HepG2 (cell line): Measurements from ENCODE around the gene LMNA. TPM values are rescaled to one million over a fixed set of nuclear protein-coding genes. Genes with fewer than 3 reads are reported as not detected.

Source experiments
- BCL6 ChIP-seq: IDR thresholded peaks from 2 replicates; pipeline ENCODE4 v1.6.1; 2016; ENCODE audit warnings: missing genetic modification reagents, missing compliant biosample characterization
- CBFB ChIP-seq: sonication (generic); formaldehyde crosslinking; IDR thresholded peaks from 2 replicates; pipeline ENCODE4 v1.4.0; 2020; ENCODE audit warnings: missing genetic modification reagents
- CBX5 ChIP-seq: sonication (generic); formaldehyde crosslinking; IDR thresholded peaks from 2 replicates; pipeline ENCODE4 v1.4.0; 2020; ENCODE audit warnings: missing genetic modification reagents, borderline replicate concordance
- DNMT3B ChIP-seq: conservative IDR thresholded peaks from 2 replicates; pipeline ENCODE4 v1.6.1; 2016; ENCODE audit warnings: missing biosample characterization, control low read depth
- ISL2 ChIP-seq: sonication (generic); formaldehyde crosslinking; IDR thresholded peaks from 2 replicates; pipeline ENCODE4 v1.5.0; 2020; ENCODE audit warnings: missing genetic modification reagents
- MTF1 ChIP-seq: sonication (generic); formaldehyde crosslinking; IDR thresholded peaks from 2 replicates; pipeline ENCODE4 v1.5.0; 2020; ENCODE audit warnings: missing genetic modification reagents
- NR2C2 ChIP-seq: sonication (generic); formaldehyde crosslinking; IDR thresholded peaks from 2 replicates; pipeline ENCODE4 v1.4.0; 2020; ENCODE audit warnings: missing genetic modification reagents, mild to moderate bottlenecking, moderate library complexity, borderline replicate concordance
- PRMT3 ChIP-seq: sonication (generic); formaldehyde crosslinking; IDR thresholded peaks from 2 replicates; pipeline ENCODE4 v1.8.1; 2022; ENCODE audit warnings: low read depth, mild to moderate bottlenecking, moderate library complexity, missing genetic modification reagents, borderline replicate concordance
- TAF1 ChIP-seq: sonication (generic); formaldehyde crosslinking; IDR thresholded peaks from 2 replicates; pipeline ENCODE4 v1.4.0; 2020; ENCODE audit warnings: missing genetic modification reagents
- TAF15 ChIP-seq: fragments of 200-400 bp; formaldehyde crosslinking; IDR thresholded peaks from one replicate; pipeline ENCODE4 v1.6.1; 2018; ENCODE audit warnings: mild to moderate bottlenecking, low read depth, low read length; ENCODE audit not compliant: poor library complexity, severe bottlenecking
- TBX3 ChIP-seq: fragments of 450-650 bp; IDR thresholded peaks from 2 replicates; pipeline ENCODE4 v1.6.1; 2017; ENCODE audit warnings: antibody characterized with exemption, mild to moderate bottlenecking, inconsistent platforms, borderline replicate concordance
- YEATS2 ChIP-seq: sonication (generic); formaldehyde crosslinking; IDR thresholded peaks from 2 replicates; pipeline ENCODE4 v1.4.0; 2020; ENCODE audit warnings: missing genetic modification reagents, borderline replicate concordance
- ZIK1 ChIP-seq: sonication (generic); formaldehyde crosslinking; IDR thresholded peaks from 2 replicates; pipeline ENCODE4 v1.5.0; 2020; ENCODE audit warnings: mild to moderate bottlenecking, low read depth, missing genetic modification reagents, borderline replicate concordance
- ZNF292 ChIP-seq: sonication (generic); formaldehyde crosslinking; IDR thresholded peaks from 2 replicates; pipeline ENCODE4 v1.8.1; 2022; ENCODE audit warnings: mild to moderate bottlenecking, low read depth, missing genetic modification reagents, borderline replicate concordance
- ZNF354B ChIP-seq: sonication (generic); formaldehyde crosslinking; IDR thresholded peaks from 2 replicates; pipeline ENCODE4 v1.8.0; 2022; ENCODE audit warnings: mild to moderate bottlenecking, missing genetic modification reagents
- ZNF546 ChIP-seq: sonication (generic); formaldehyde crosslinking; conservative IDR thresholded peaks from 2 replicates; pipeline ENCODE4 v1.8.1; 2023; ENCODE audit warnings: mild to moderate bottlenecking, missing genetic modification reagents
- ZNF577 ChIP-seq: sonication (generic); formaldehyde crosslinking; IDR thresholded peaks from 2 replicates; pipeline ENCODE4 v1.4.0; 2020; ENCODE audit warnings: mild to moderate bottlenecking, low read depth, missing genetic modification reagents, borderline replicate concordance
- ZNF609 ChIP-seq: sonication (generic); formaldehyde crosslinking; IDR thresholded peaks from 2 replicates; pipeline ENCODE4 v1.4.0; 2020; ENCODE audit warnings: mild to moderate bottlenecking, missing genetic modification reagents, borderline replicate concordance
- ZNF674 ChIP-seq: sonication (generic); formaldehyde crosslinking; IDR thresholded peaks from 2 replicates; pipeline ENCODE4 v1.5.0; 2020; ENCODE audit warnings: low read depth, mild to moderate bottlenecking, missing genetic modification reagents
- ZNF7 ChIP-seq: IDR thresholded peaks from 2 replicates; pipeline ENCODE4 v1.6.1; 2016; ENCODE audit warnings: missing biosample characterization, missing genetic modification reagents
- polyA plus RNA-seq, 8 experiments: library from polyadenylated mRNA; depleted of rRNA in 3 of 8; stranded (reverse) in 7 of 8; unstranded in 1 of 8; fragments of >200 nt; fragmentation: Illumina TruSeq in 4 of 8; extraction: Trizol in 4 of 8; gene quantifications; 2 replicates each; pipeline versions ENCODE4 v1.2.1 to v1.2.3, GENCODE V29; 2011 to 2016; ENCODE audit warnings: low read depth in 4 of 8, missing spikeins in 1 of 8, mixed read lengths in 1 of 8; ENCODE audit not compliant: insufficient read depth in 1 of 8
- total RNA-seq, 5 experiments: library from RNA; depleted of rRNA; stranded (reverse); fragments of >200 nt; fragmentation: Illumina TruSeq; extraction: Trizol; gene quantifications; 2 replicates each; pipeline ENCODE4 v1.2.3, GENCODE V29; 2016; ENCODE audit warnings: low read depth in 1 of 5
- TF ChIP-seq, protein P1 (sequence below): sonication (generic); formaldehyde crosslinking; IDR thresholded peaks from 2 replicates; pipeline ENCODE4 v1.8.1; 2023; ENCODE audit warnings: mild to moderate bottlenecking, moderate library complexity, missing genetic modification reagents
- TF ChIP-seq, protein P2 (sequence below): sonication (generic); formaldehyde crosslinking; IDR thresholded peaks from 2 replicates; pipeline ENCODE4 v1.4.0; 2020; ENCODE audit warnings: missing genetic modification reagents

The LMNA gene
- total and polyA plus RNA-seq, 2 of the 13 experiments (the other 11 are each of a cell fraction or from before 2014, with no cell fraction given): 107 to 225 TPM

DNA sequence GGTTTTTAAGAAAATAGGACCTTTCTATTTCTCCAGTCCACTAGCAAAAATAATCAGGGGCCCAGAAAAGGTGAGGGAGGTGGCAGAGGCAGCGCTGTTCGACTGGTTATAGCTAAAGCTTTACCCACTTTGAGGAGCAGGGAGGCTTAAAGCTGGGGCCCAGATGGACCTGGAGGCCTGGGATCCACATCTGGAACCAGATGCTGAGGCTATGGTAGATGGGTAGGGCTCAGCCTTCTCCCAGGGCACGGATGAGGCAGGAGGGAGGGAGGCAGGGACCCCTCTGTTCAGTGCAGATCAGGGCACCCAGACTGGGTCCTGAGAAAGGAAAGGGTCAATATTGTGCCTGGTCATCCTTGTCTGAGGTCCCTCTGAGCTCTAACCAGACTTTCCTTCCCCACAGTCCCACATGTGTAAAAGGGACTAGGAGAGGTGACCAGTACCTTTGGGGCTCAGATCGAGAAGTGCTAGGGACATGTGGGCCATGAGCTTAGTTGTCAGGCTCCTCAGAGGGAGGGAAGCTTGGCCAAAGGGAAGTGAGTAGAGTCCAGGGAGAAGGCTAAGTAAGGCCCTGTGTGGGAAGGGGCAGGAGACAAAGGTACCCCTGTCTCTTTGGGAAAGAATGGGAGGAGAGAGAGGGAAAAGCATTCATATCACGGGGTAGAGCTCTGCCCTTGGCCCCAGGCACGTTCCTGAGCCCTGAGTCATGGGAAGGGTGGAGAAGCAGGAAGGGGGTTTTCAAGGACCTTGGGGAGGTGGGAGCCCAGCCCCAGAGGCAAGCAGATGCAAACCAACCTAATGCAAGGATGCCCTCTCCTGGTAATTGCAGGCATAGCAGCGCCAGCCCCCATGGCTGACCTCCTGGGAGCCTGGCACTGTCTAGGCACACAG is 15.4 kb downstream of the LMNA start (continued):
- TF ChIP-seq ZNF546 (CRISPR knock-in tag) (no peak), CBX5 (CRISPR knock-in tag) (peak; percentile 51; the same call in 1 of the 2 replicates), PRMT3 (no peak), ZIK1 (CRISPR knock-in tag) (peak; percentile 65; the same call in 1 of the 2 replicates), ZNF354B (CRISPR knock-in tag) (no peak), TAF15 (no peak), TBX3 (0 out of 2 replicates have a peak, but pooled peaks have one; percentile 24), DNMT3B (no peak), MTF1 (CRISPR knock-in tag) (no peak), ZNF577 (no peak), BCL6 (CRISPR knock-in tag) (peak; percentile 74), YEATS2 (CRISPR knock-in tag) (peak; percentile 63; the same call in 1 of the 2 replicates), ZNF7 (CRISPR knock-in tag) (no peak), NR2C2 (CRISPR knock-in tag) (peak; percentile 64), ZNF292 (CRISPR knock-in tag) (peak; percentile 71; the same call in 1 of the 2 replicates), ZNF609 (CRISPR knock-in tag) (peak; percentile 72; the same call in 1 of the 2 replicates), CBFB (CRISPR knock-in tag) (no peak), ZNF674 (CRISPR knock-in tag) (0 out of 2 replicates have a peak, but pooled peaks have one; percentile 48), ISL2 (CRISPR knock-in tag) (peak; percentile 62; the same call in 1 of the 2 replicates), TAF1 (CRISPR knock-in tag) (peak; percentile 19; the same call in 1 of the 2 replicates)
- TF ChIP-seq, protein P1, sequence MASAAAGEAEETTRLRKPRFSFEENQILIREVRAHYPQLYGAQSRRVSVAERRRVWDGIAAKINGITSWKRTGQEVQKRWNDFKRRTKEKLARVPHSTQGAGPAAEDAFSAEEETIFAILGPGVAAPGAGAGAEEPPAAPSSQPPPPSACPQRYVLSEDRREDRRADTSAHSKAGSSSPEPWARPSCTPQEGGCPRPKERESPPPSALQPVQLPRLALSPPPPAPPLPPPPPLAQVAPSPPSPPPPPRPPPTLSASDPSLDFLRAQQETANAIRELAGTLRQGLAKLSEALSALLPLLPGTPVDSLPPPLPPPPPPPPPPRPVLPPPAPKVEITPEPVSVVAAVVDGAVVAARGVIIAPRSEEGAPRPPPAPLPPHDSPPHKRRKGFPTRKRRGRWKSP (CRISPR knock-in tag): no peak
- TF ChIP-seq, protein P2, sequence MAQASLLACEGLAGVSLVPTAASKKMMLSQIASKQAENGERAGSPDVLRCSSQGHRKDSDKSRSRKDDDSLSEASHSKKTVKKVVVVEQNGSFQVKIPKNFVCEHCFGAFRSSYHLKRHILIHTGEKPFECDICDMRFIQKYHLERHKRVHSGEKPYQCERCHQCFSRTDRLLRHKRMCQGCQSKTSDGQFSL (CRISPR knock-in tag): no peak
